Endodermal cell (in vitro differentiated cells): Measurements from ENCODE around the gene PKLR. TPM values are rescaled to one million over a fixed set of nuclear protein-coding genes. Genes with fewer than 3 reads are reported as not detected.

Experiments used
- DNase-seq: peaks from one replicate; pipeline ENCODE4 v3.0.0-alpha.2; 2017
- H3K27ac ChIP-seq: 2 replicates; pipeline ENCODE4 v1.5.1; 2013; ENCODE audit warnings: mild to moderate bottlenecking, low read depth, low read length, moderate library complexity
- H3K27me3 ChIP-seq: 2 replicates; pipeline ENCODE4 v1.6.1; 2013; ENCODE audit warnings: mild to moderate bottlenecking, low read length, moderate library complexity; ENCODE audit not compliant: insufficient read depth, control insufficient read depth, poor library complexity, severe bottlenecking
- H3K36me3 ChIP-seq: 2 replicates; pipeline ENCODE4 v1.7.0; 2013; ENCODE audit warnings: mild to moderate bottlenecking, low read length, moderate library complexity; ENCODE audit not compliant: control insufficient read depth, insufficient read depth
- H3K4me1 ChIP-seq: one replicate; pipeline ENCODE4 v1.7.0; 2013; ENCODE audit warnings: low read length; ENCODE audit not compliant: control insufficient read depth, insufficient read depth
- H3K4me3 ChIP-seq: 2 replicates; pipeline ENCODE4 v1.5.1; 2013; ENCODE audit warnings: mild to moderate bottlenecking, low read length, moderate library complexity
- H3K9ac ChIP-seq: 2 replicates; pipeline ENCODE4 v1.6.1; 2013; ENCODE audit warnings: mild to moderate bottlenecking, low read length, moderate library complexity; ENCODE audit not compliant: poor library complexity, severe bottlenecking; ENCODE audit errors: extremely low read depth
- H3K9me3 ChIP-seq: 2 replicates; pipeline ENCODE4 v1.6.1; 2013; ENCODE audit warnings: mild to moderate bottlenecking, low read length, moderate library complexity; ENCODE audit not compliant: control insufficient read depth
- H3K27ac Mint-ChIP-seq: 2 replicates; pipeline ENCODE4 v1.8.0; 2020; ENCODE audit warnings: mixed read lengths
- H3K27me3 Mint-ChIP-seq: 2 replicates; pipeline ENCODE4 v1.8.0; 2021; ENCODE audit warnings: mild to moderate bottlenecking, mixed read lengths; ENCODE audit not compliant: insufficient read depth
- H3K36me3 Mint-ChIP-seq: 2 replicates; pipeline ENCODE4 v1.8.0; 2020; ENCODE audit warnings: low read depth, mixed read lengths
- H3K4me1 Mint-ChIP-seq: 2 replicates; pipeline ENCODE4 v1.8.0; 2020; ENCODE audit warnings: mixed read lengths
- H3K4me3 Mint-ChIP-seq: 2 replicates; pipeline ENCODE4 v1.8.0; 2020; ENCODE audit warnings: mild to moderate bottlenecking, moderate library complexity, mixed read lengths
- H3K9me3 Mint-ChIP-seq: 2 replicates; pipeline ENCODE4 v1.8.0; 2020; ENCODE audit warnings: mild to moderate bottlenecking, mixed read lengths
- CTCF ChIP-seq: fragments of 200-600 bp; sonication (generic); conservative IDR thresholded peaks from 2 replicates; pipeline ENCODE4 v1.5.0; 2021; ENCODE audit warnings: antibody characterized with exemption, mild to moderate bottlenecking
- WGBS, 2 experiments: methylation state at CpG; one replicate each; pipeline versions ENCODE4 v1.1.5 to v1.1.7; 2013; ENCODE audit warnings: missing lambda C conversion rate in 2 of 2, mixed read lengths in 1 of 2; ENCODE audit not compliant: insufficient coverage in 1 of 2, insufficient read length in 1 of 2; 5-methylcytosine and 5-hydroxymethylcytosine counted together
- total RNA-seq, 2 donors: library from RNA; stranded (reverse); fragmentation: NEBNext Ultra II Directional in 1 of 2; extraction: Animal tissue kit (Norgen Biotek cat#: 25700) in 1 of 2; gene quantifications; 2 replicates in 1 of 2; 3 replicates in 1 of 2; pipeline ENCODE4 v1.2.1, GENCODE V29; 2021

Gene PKLR
- total RNA-seq, 2 donors from 2014 or later = 0.40 TPM; not detected in 1

GRCh38 chr1:155254714-155255242 is 46.5 kb downstream of the PKLR start:
- Mint-ChIP-seq H3K9me3 (no peaks in the 10 kb centered on the region), H3K36me3 (peaks cover 20% of the 10 kb centered on the region), H3K27me3 (no peaks in the 10 kb centered on the region), H3K27ac (no peak overlapping the region), H3K4me3 (peak overlapping the region; percentile 69), H3K4me1 (peaks cover 20% of the 10 kb centered on the region)
- Histone ChIP-seq H3K9me3 (no peaks in the 10 kb centered on the region), H3K27ac (no peak overlapping the region), H3K4me3 (peak overlapping the region; percentile 76), H3K4me1 (peaks cover 7% of the 10 kb centered on the region), H3K27me3 (no peaks in the 10 kb centered on the region), H3K9ac (peak overlapping the region; percentile 20), H3K36me3 (peaks cover 9% of the 10 kb centered on the region)
- TF ChIP-seq CTCF = no peak
- 14% methylated on average over 35 of the region's 35 CpGs; no CpG with 5 or more reads in 1 of the 2 experiments for WGBS, 2 experiments
- peak; percentile 66 for DNase-seq

- H3K4me3 Mint-ChIP-seq = peak overlapping the region; percentile 69
- peaks cover 5% of the 10 kb centered on the region for H3K36me3 ChIP-seq
- DNase-seq = no peak
- peaks cover 7% of the 10 kb centered on the region for H3K4me1 ChIP-seq
- no peak overlapping the region for H3K27ac ChIP-seq
- H3K9me3 ChIP-seq = no peaks in the 10 kb centered on the region
- no peaks in the 10 kb centered on the region for H3K9me3 Mint-ChIP-seq
- H3K27ac Mint-ChIP-seq = no peak overlapping the region
- H3K27me3 Mint-ChIP-seq = no peaks in the 10 kb centered on the region
- H3K36me3 Mint-ChIP-seq = peaks cover 17% of the 10 kb centered on the region
- peak overlapping the region; percentile 76 for H3K4me3 ChIP-seq
- no peaks in the 10 kb centered on the region for H3K27me3 ChIP-seq
- WGBS, 2 experiments = 85 to 91% methylated on average over 6 to 12 of the region's 12 CpGs
- peaks cover 20% of the 10 kb centered on the region for H3K4me1 Mint-ChIP-seq
- no peak for TF ChIP-seq CTCF
- no peak overlapping the region for H3K9ac ChIP-seq
Observed at GRCh38 chr1:155254228-155254713, 47.0 kb downstream of the PKLR start.

DNA sequence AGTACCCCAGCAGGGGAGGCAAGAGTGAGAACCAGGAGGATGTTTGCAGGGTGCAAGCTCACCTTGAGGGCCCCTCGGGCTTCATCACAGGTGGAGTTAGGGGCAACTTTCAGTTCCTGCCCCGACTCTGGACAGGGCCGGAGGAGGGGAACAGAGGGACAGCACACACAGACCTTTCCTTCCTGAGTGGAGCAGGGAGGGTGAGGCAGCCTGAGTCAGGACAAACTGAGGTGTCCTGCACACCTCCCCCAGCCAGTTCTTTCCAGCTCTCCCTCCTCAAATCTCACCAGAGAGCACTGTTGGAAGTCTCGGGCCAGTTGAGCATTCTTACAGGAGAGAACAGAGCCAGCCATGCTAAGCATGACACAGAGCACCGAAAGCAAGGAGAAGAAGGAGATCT is 47.4 kb downstream of the PKLR start:
- no peak for DNase-seq
- no peak overlapping the region for H3K27ac Mint-ChIP-seq
- Histone ChIP-seq H3K9me3 (no peaks in the 10 kb centered on the region), H3K27me3 (no peaks in the 10 kb centered on the region), H3K4me1 (peaks cover 7% of the 10 kb centered on the region), H3K9ac (no peak overlapping the region), H3K27ac (no peak overlapping the region), H3K36me3 (peaks cover 4% of the 10 kb centered on the region), H3K4me3 (peak overlapping the region; percentile 76)
- TF ChIP-seq CTCF = no peak
- no peaks in the 10 kb centered on the region for H3K9me3 Mint-ChIP-seq
- H3K27me3 Mint-ChIP-seq = no peaks in the 10 kb centered on the region
- peaks cover 20% of the 10 kb centered on the region for H3K4me1 Mint-ChIP-seq
- 87% methylated on average over 4 to 5 of the region's 5 CpGs for WGBS, 2 experiments
- H3K36me3 Mint-ChIP-seq = peaks cover 17% of the 10 kb centered on the region
- H3K4me3 Mint-ChIP-seq = peak overlapping the region; percentile 69
